Sigmoid colon (tissue), 7 donors: Measurements from ENCODE around the gene GPR139. TPM values are rescaled to one million over a fixed set of nuclear protein-coding genes. Genes with fewer than 3 reads are reported as not detected.

ENCODE experiments used
- DNase-seq: peaks from one replicate; pipeline ENCODE4 v3.0.0-alpha.2; 2019
- H3K27ac ChIP-seq, 4 donors: fragments of 200-600 bp; sonication (generic); one replicate each; pipeline ENCODE4 v1.5.1; 2016 to 2019; ENCODE audit warnings: mild to moderate bottlenecking in 1 of 4
- H3K27me3 ChIP-seq, 3 donors: fragments of 200-600 bp; sonication (generic); one replicate each; pipeline ENCODE4 v1.5.1; 2019; ENCODE audit warnings: mild to moderate bottlenecking in 1 of 3
- H3K36me3 ChIP-seq, 4 donors: fragments of 200-600 bp; sonication (generic); one replicate each; pipeline ENCODE4 v1.5.1; 2016 to 2019
- H3K4me1 ChIP-seq, 4 donors: fragments of 200-600 bp; sonication (generic); one replicate each; pipeline ENCODE4 v1.5.1; 2017 to 2019
- H3K4me3 ChIP-seq, 4 donors: fragments of 200-600 bp; sonication (generic); one replicate each; pipeline ENCODE4 v1.5.1; 2017 to 2019; ENCODE audit warnings: mild to moderate bottlenecking in 2 of 4, moderate library complexity in 1 of 4
- H3K9me3 ChIP-seq, 4 donors: fragments of 200-600 bp in 3 of 4; sonication (generic) in 3 of 4; one replicate each; pipeline versions ENCODE4 v1.5.1 to v1.6.1; 2013 to 2019
- EP300 ChIP-seq, 4 donors: sonication (generic); formaldehyde crosslinking; IDR thresholded peaks; one replicate each; pipeline ENCODE4 v1.6.1; 2017; ENCODE audit warnings: antibody characterized with exemption in 4 of 4
- POLR2A ChIP-seq, 2 donors: fragments of 450-650 bp; IDR thresholded peaks; one replicate each; pipeline ENCODE4 v1.6.1; 2016; ENCODE audit warnings: antibody characterized with exemption in 2 of 2, mild to moderate bottlenecking in 2 of 2, moderate library complexity in 2 of 2
- POLR2AphosphoS5 ChIP-seq, 4 donors: sonication (generic); formaldehyde crosslinking; IDR thresholded peaks; one replicate each; pipeline ENCODE4 v1.6.1; 2017; ENCODE audit warnings: antibody characterized with exemption in 4 of 4
- whole genome bisulfite sequencing, 2 donors: extraction: QIAGEN DNeasy Blood & Tissue Kit; methylation state at CpG; one replicate each; pipeline ENCODE4 v1.1.7; 2013; 5-methylcytosine and 5-hydroxymethylcytosine counted together
- intact Hi-C: fragments of 100-400 bp; cut with DNase I; formaldehyde crosslinking; loops from one replicate; pipeline ENCODE4 v1.15.1; 2023
- polyA plus RNA-seq, 3 donors: library from polyadenylated mRNA; stranded (reverse); fragments of 200-250 nt; gene quantifications; one replicate each; pipeline ENCODE4 v1.2.3, GENCODE V29; 2013
- total RNA-seq, 4 donors: library from RNA; depleted of rRNA; stranded (reverse); fragments of >200 nt; gene quantifications; one replicate each; pipeline ENCODE4 v1.1.0, GENCODE V29; 2016
- TF ChIP-seq, protein P1 (sequence below), 4 experiments: fragments of 450-650 bp in 3 of 4; fragments of 200-600 bp in 1 of 4; IDR thresholded peaks; one replicate each; pipeline ENCODE4 v1.5.1; 2016 to 2019; ENCODE audit warnings: antibody characterized with exemption in 4 of 4, mild to moderate bottlenecking in 3 of 4, moderate library complexity in 2 of 4
- donor health status: healthy with polysubstance abuse.
- donor health status: Bipolar disorder and iron deficiency.
- donor health status: healthy.

GPR139 gene
- total and polyA plus RNA-seq, 7 donors, result not detected

DNA sequence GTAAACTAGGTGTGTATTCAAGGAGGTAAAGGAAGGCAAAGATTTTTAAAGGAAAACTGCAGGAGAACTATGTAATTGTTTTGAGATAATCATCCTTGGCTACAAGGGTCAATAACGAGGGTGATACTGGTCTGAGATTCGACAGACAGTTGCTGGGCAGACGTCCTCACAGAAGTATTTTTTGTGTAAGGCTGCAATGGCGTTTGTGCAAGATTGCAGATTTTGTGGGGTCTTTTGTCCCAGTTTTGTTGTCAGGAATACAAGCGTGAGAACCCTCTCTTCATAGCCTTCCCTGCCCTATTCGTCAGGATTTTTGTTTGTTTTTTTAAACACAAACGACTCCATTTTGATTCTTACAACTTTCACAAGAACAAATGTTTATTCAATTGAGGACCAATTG, 57.5 kb downstream of the GPR139 start:
- Histone ChIP-seq H3K27me3 (no peaks in the 10 kb centered on the region), H3K9me3 (no peaks in the 10 kb centered on the region), H3K27ac (no peak overlapping the region), H3K4me3 (no peak overlapping the region), H3K36me3 (no peaks in the 10 kb centered on the region), H3K4me1 (no peaks in the 10 kb centered on the region)
- TF ChIP-seq POLR2AphosphoS5 (IDR thresholded peaks at IDR 0.05), result no peak
- TF ChIP-seq POLR2A (IDR thresholded peaks at IDR 0.05), result no peak
- no peak for TF ChIP-seq EP300 (IDR thresholded peaks at IDR 0.05)
- TF ChIP-seq, protein P1, sequence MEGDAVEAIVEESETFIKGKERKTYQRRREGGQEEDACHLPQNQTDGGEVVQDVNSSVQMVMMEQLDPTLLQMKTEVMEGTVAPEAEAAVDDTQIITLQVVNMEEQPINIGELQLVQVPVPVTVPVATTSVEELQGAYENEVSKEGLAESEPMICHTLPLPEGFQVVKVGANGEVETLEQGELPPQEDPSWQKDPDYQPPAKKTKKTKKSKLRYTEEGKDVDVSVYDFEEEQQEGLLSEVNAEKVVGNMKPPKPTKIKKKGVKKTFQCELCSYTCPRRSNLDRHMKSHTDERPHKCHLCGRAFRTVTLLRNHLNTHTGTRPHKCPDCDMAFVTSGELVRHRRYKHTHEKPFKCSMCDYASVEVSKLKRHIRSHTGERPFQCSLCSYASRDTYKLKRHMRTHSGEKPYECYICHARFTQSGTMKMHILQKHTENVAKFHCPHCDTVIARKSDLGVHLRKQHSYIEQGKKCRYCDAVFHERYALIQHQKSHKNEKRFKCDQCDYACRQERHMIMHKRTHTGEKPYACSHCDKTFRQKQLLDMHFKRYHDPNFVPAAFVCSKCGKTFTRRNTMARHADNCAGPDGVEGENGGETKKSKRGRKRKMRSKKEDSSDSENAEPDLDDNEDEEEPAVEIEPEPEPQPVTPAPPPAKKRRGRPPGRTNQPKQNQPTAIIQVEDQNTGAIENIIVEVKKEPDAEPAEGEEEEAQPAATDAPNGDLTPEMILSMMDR (IDR thresholded peaks at IDR 0.05), result no peak
- 40 to 42% methylated on average over 7 of the region's 7 CpGs for WGBS, 2 donors
- DNase-seq, result no peak
- intact Hi-C loops, result no loop called here

DNA sequence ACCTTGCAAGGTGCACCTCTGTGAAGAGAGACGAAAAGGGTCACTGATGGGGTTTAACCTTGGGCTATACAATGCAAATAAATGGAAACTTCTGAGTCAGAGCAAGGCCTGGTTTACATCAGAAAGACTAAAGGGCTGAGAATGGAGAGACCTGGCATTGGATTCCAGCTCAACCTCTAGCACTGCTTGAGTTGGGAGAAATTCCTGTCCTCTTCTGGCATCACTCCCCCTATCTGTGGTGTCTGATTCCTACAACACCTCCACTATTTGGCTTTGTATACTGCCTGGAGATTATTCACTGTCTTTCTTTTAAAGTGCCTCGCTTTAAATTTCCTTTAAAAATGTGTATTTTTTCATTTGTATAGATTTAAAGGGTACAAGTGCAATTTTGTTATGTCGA, 68.8 kb downstream of the GPR139 start:
- H3K9me3 ChIP-seq, result no peaks in the 10 kb centered on the region
- WGBS, 2 donors, result 59 to 81% methylated on average over 3 of the region's 3 CpGs
- intact Hi-C loops, result no loop called here

DNA sequence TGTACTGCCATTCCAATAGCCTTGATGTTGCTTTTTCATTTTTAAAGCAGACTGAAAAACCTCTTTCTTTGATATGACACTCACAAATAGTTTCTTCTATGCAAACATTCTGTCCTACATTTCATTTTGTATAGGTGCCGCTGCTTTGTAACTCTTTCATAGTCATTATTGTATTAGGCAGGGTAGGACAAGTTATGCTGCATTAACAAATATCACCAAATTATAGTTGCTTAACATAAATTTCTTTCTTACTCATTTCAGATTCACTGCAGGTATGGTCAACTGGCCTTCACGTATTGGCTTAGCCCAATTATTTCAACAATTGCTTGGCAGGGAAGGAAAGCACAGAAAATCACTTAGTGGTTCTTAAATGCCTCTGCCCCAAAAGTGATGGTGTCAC, 70.8 kb downstream of the GPR139 start:
- no peak overlapping the region for H3K4me3 ChIP-seq
- H3K27ac ChIP-seq, result no peak overlapping the region
- no peak for DNase-seq
- TF ChIP-seq POLR2A (IDR thresholded peaks at IDR 0.05) (no peak), POLR2AphosphoS5 (IDR thresholded peaks at IDR 0.05) (no peak), EP300 (IDR thresholded peaks at IDR 0.05) (no peak)
- TF ChIP-seq, protein P1 (IDR thresholded peaks at IDR 0.05), result no peak
- no peaks in the 10 kb centered on the region for H3K36me3 ChIP-seq
- 91% methylated on average over 2 of the region's 2 CpGs for WGBS, 2 donors
- no peaks in the 10 kb centered on the region for H3K27me3 ChIP-seq
- no peaks in the 10 kb centered on the region for H3K4me1 ChIP-seq
- no peaks in the 10 kb centered on the region for H3K9me3 ChIP-seq
- intact Hi-C loops, result no loop called here

More for the DNA sequence above, 68.8 kb downstream of the GPR139 start:
- Histone ChIP-seq H3K27me3 (no peaks in the 10 kb centered on the region), H3K27ac (no peak overlapping the region), H3K4me1 (no peaks in the 10 kb centered on the region), H3K36me3 (no peaks in the 10 kb centered on the region), H3K4me3 (no peak overlapping the region)
- no peak for TF ChIP-seq POLR2A (IDR thresholded peaks at IDR 0.05)
- TF ChIP-seq EP300 (IDR thresholded peaks at IDR 0.05), result no peak
- TF ChIP-seq POLR2AphosphoS5 (IDR thresholded peaks at IDR 0.05), result no peak
- TF ChIP-seq, protein P1 (IDR thresholded peaks at IDR 0.05), result no peak
- DNase-seq, result no peak

DNA sequence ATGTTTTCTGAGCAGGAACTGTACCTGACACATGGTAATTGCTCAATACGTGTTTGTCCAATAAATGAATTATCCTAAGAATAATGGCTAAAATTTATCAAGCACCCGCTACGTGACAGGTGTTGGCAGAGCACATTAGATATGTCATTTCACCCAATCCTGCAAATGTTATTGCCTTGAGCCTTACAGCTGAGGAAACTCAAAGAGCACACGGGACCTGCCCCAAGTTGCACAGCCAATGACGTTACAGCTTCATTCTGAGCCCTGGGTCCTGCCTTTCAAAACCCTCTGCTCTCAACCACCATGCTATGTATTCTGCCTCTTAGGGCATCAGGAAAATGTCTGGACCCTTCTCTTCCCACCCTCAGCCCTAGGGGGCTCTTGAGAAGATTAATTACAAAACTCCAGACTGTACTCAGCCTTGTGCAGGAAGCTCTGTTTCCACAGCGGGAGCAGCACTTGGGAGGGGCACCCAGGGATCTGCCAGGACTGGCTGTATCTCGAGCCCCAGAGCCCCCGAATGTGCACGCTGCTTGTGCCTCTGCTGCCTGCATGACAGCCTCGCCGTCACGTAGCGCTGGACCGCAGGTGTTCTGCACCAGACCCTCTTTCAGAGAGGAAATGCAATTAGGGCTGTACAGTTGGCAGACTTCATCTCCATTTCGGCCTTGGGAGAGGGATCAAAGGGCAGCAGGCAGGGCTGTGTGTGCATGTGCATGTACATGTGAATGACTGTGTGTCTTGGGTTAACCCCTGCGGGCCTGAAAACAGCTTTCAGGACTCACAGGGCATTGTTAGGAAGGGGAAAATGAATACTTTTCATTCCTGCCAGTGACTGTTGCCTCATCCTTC, 71.6 kb downstream of the GPR139 start:
- no peak overlapping the region for H3K4me3 ChIP-seq
- no peak overlapping the region for H3K27ac ChIP-seq
- DNase-seq, result no peak
- H3K4me1 ChIP-seq, result no peaks in the 10 kb centered on the region
- no peaks in the 10 kb centered on the region for H3K9me3 ChIP-seq
- intact Hi-C loops, result no loop called here
- H3K36me3 ChIP-seq, result no peaks in the 10 kb centered on the region
- 15 to 60% methylated on average over 16 of the region's 16 CpGs for WGBS, 2 donors
- TF ChIP-seq EP300 (IDR thresholded peaks at IDR 0.05) (no peak), POLR2AphosphoS5 (IDR thresholded peaks at IDR 0.05) (no peak), POLR2A (IDR thresholded peaks at IDR 0.05) (no peak)
- TF ChIP-seq, protein P1 (IDR thresholded peaks at IDR 0.05), result no peak
- no peaks in the 10 kb centered on the region for H3K27me3 ChIP-seq
